ENCODE measurements around the gene SGIP1. TPM values are rescaled to one million over a fixed set of nuclear protein-coding genes. Genes with fewer than 3 reads are reported as not detected.
"Not testable (repeated sequence)": the region's sequence is repeated elsewhere in the genome, so short reads cannot be mapped to it uniquely, and the experiment has no call there.

Gene SGIP1
- total RNA-seq, 1 donor from 2014 or later, result 5.3 TPM

DNA sequence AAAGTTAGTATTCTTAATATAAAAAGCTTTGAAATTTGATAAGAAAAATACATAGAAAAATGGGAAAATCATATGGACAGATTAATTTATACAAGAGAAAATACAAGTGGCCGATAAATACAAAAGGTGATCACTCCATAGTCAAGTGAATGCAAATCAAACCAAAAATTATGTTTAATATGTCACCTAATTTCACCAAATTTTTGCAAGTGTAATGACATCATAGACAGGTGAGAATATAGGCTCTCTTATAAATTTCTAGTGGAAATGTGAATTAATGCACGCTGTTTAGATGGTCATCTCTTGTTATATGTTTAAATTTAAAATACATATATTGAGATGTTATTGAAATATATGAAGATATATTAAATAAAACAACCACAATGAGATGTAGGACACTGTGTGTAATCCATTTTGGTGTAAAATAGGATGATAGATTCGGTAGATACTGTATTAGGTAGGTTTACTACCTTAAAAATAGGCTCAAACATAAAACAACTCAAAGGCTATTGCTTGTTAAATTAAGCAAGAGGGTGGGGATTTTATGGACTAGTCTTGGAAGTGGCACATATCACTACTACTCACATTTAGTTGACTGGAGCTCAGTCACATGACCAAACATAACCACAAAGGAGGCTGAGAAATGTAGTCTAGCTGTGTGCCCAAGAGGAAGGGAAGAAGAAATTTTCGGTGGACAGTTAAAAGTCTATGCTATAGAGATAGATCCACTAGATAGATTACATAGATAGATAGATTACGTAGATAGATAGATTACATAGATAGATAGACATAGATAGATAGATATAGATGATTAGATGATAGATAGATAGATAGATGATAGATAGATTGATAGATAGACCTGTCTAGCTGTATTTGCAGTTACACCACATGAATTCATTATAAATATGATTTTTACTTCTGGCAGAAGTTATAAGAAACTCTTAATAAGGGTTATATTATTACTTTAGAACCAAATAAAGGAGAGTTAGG lies 258.0 kb downstream of the SGIP1 start:
- H3K27ac Mint-ChIP-seq (ENCODE audit: unreplicated experiment), result no peak overlapping the region
- no peak for TF ChIP-seq CTCF (conservative IDR thresholded peaks at IDR 0.05)
- no peaks in the 10 kb centered on the region for H3K4me1 Mint-ChIP-seq
- no peaks in the 10 kb centered on the region for H3K9me3 Mint-ChIP-seq
- DNase-seq (ENCODE audit: low read depth, low spot score), result no peak
- no peak overlapping the region for H3K4me3 Mint-ChIP-seq
- H3K36me3 Mint-ChIP-seq (ENCODE audit: low read depth), result no peaks in the 10 kb centered on the region
- no peaks in the 10 kb centered on the region for H3K27me3 Mint-ChIP-seq (ENCODE audit: low read depth)

GRCh38 chr1:66795839-66796238 lies 261.9 kb downstream of the SGIP1 start:
- not testable (repeated sequence) for H3K9me3 Mint-ChIP-seq; H3K27me3 Mint-ChIP-seq (ENCODE audit: low read depth); DNase-seq (ENCODE audit: low read depth, low spot score); H3K36me3 Mint-ChIP-seq (ENCODE audit: low read depth); H3K4me3 Mint-ChIP-seq; H3K27ac Mint-ChIP-seq (ENCODE audit: unreplicated experiment); H3K4me1 Mint-ChIP-seq

Small RNA genes lying within 50 kb of the gene (microRNA-seq; reads per million reads assigned to microRNA genes)
- 11.8 reads per million, percentile 23 among the genes with 10 or more reads in this experiment for gene MIR3117

Other genes starting within 250 kb of the SGIP1 start
- 1.6 and 2.0 TPM in 2 replicates for gene DYNLT5, start 218.3 kb downstream of the SGIP1 start, total RNA-seq

Measured in neural crest cell (in vitro differentiated cells).